Measurements from ENCODE around the gene AKIP1. TPM values are rescaled to one million over a fixed set of nuclear protein-coding genes. Genes with fewer than 3 reads are reported as not detected.

The AKIP1 gene
- total RNA-seq, 1 experiment from 2014 or later, result 85.2 TPM

- intact Hi-C loops (cut with micrococcal nuclease; ENCODE audit: unreplicated experiment), result no loop called here
- POLR2A ChIA-PET, result no interaction called here
- no peaks in the 10 kb centered on the region; the same call in 1 of the 2 replicates for H3K36me3 ChIP-seq (ENCODE audit: control insufficient read depth, insufficient read depth, low read length)
- H3K4me1 ChIP-seq (ENCODE audit: control insufficient read depth, insufficient read depth, low read length), result peaks cover 23% of the 10 kb centered on the region
- H3K4me3 ChIP-seq (ENCODE audit: low read depth in 2 of 2, low read length in 2 of 2), result no peak overlapping the region
- ATAC-seq (no peak), DNase-seq (ENCODE audit: low read depth, low spot score) (no peak)
- no peaks in the 10 kb centered on the region for H3K27me3 ChIP-seq (ENCODE audit: control insufficient read depth, insufficient read depth, low read length)
- no TSS peak for BruUV-seq (replicated peaks)
- in situ Hi-C loops (cut with HindIII; ENCODE audit: low pct_unique_long_range_greater_than_20kb, low sequenced_read_pairs), result no loop called here
- no peaks in the 10 kb centered on the region for H3K9me3 ChIP-seq (ENCODE audit: control insufficient read depth, insufficient read depth, low read depth, low read length)
- CTCF ChIA-PET, result no interaction called here
- no peak overlapping the region for H3K27ac ChIP-seq (ENCODE audit: low read length)
- no peak for TF ChIP-seq CTCF (IDR thresholded peaks at IDR 0.05)
- no peak for TF ChIP-seq TCF7L2 (IDR thresholded peaks at IDR 0.05; ENCODE audit: low read depth, low read length)
- TF ChIP-seq POLR2AphosphoS5 (IDR thresholded peaks at IDR 0.05; ENCODE audit: low read depth, low read length), result no peak
- no peak for TF ChIP-seq SIN3A (IDR thresholded peaks at IDR 0.05; ENCODE audit: borderline replicate concordance, insufficient read depth, low read depth, low read length)
- TF ChIP-seq REST (IDR thresholded peaks at IDR 0.05; ENCODE audit: insufficient read depth in 1 of 2, low read depth in 2 of 2, low read length in 1 of 2), result no peak
Measured at GRCh38 chr11:8967184-8967583, 56.2 kb downstream of the AKIP1 start.

Other genes starting within 250 kb of the AKIP1 start
- 30.4 TPM for gene TRIM66, start 228.5 kb upstream of the AKIP1 start, total RNA-seq (2021; ENCODE audit: unreplicated experiment)
- 1,115 TPM for gene RPL27A, start 228.4 kb upstream of the AKIP1 start, total RNA-seq (2021; ENCODE audit: unreplicated experiment)
- gene C11orf16, start 21.8 kb downstream of the AKIP1 start, total RNA-seq (2021; ENCODE audit: unreplicated experiment), result 0.15 TPM
- not detected for gene ASCL3, start 31.8 kb downstream of the AKIP1 start, total RNA-seq (2021; ENCODE audit: unreplicated experiment)
- 76.2 TPM for gene TMEM9B, start 53.3 kb downstream of the AKIP1 start, total RNA-seq (2021; ENCODE audit: unreplicated experiment)
- gene NRIP3, start 92.8 kb downstream of the AKIP1 start, total RNA-seq (2021; ENCODE audit: unreplicated experiment), result 22.8 TPM
- gene SCUBE2, start 180.4 kb downstream of the AKIP1 start, total RNA-seq (2021; ENCODE audit: unreplicated experiment), result 2.8 TPM

All from Panc1 (cell line).